Adrenal gland (tissue), 12 donors: Measurements from ENCODE around the gene EML1. TPM values are rescaled to one million over a fixed set of nuclear protein-coding genes. Genes with fewer than 3 reads are reported as not detected.

Source experiments
- DNase-seq, 7 donors: peaks; one replicate each; pipeline ENCODE4 v3.0.0-alpha.2; 2019 to 2020
- H3K27ac ChIP-seq, 5 donors: fragments of 200-600 bp; sonication (generic) in 4 of 5; 1 replicate in 3 of 5; 2 replicates in 2 of 5; pipeline versions ENCODE4 v1.5.1 to v1.8.0; 2016 to 2020; ENCODE audit warnings: mild to moderate bottlenecking in 1 of 5
- H3K27me3 ChIP-seq: fragments of 200-600 bp; 2 replicates; pipeline ENCODE4 v1.8.0; 2021
- H3K36me3 ChIP-seq, 2 donors: fragments of 200-600 bp; replicated peaks in 1 of 2; 1 replicate in 1 of 2; 2 replicates in 1 of 2; pipeline versions ENCODE4 v1.5.1 to v1.8.0; 2018 to 2022
- H3K4me1 ChIP-seq, 2 donors: fragments of 200-600 bp; replicated peaks in 1 of 2; 1 replicate in 1 of 2; 2 replicates in 1 of 2; pipeline versions ENCODE4 v1.5.1 to v1.8.0; 2018 to 2021
- H3K4me3 ChIP-seq, 4 donors: fragments of 200-600 bp; sonication (generic) in 3 of 4; one replicate each; pipeline ENCODE4 v1.5.1; 2016 to 2018
- H3K9me3 ChIP-seq, 3 donors: fragments of 200-600 bp; sonication (generic) in 1 of 3; replicated peaks in 1 of 3; 1 replicate in 2 of 3; 2 replicates in 1 of 3; pipeline versions ENCODE4 v1.5.1 to v1.8.0; 2016 to 2021
- CTCF ChIP-seq, 6 experiments: fragments of 450-650 bp in 4 of 6; fragments of 200-600 bp in 2 of 6; sonication (generic) in 1 of 6; IDR thresholded peaks; 1 replicate in 5 of 6; 2 replicates in 1 of 6; pipeline versions ENCODE4 v1.5.1 to v1.8.0; 2016 to 2021; ENCODE audit warnings: antibody characterized with exemption in 6 of 6, mild to moderate bottlenecking in 2 of 6, moderate library complexity in 1 of 6
- POLR2A ChIP-seq, 2 donors: fragments of 450-650 bp; IDR thresholded peaks; one replicate each; pipeline ENCODE4 v1.6.1; 2017; ENCODE audit warnings: antibody characterized with exemption in 2 of 2, mild to moderate bottlenecking in 2 of 2, moderate library complexity in 1 of 2
- WGBS, 4 donors: extraction: QIAGEN DNeasy Blood & Tissue Kit in 2 of 4; methylation state at CpG; one replicate each; pipeline versions ENCODE4 v1.1.5 to v1.1.7; 2013 to 2017; 5-methylcytosine and 5-hydroxymethylcytosine counted together
- intact Hi-C, 2 donors: fragments of 100-400 bp; cut with DNase I; formaldehyde crosslinking; loops; one replicate each; pipeline versions ENCODE4 v1.14.1 to v1.15.0; 2022 to 2023
- polyA plus RNA-seq, 3 donors: library from polyadenylated mRNA; stranded (reverse); fragments of 200-250 nt in 2 of 3; fragments of 350-450 nt in 1 of 3; fragmentation: Illumina TruSeq in 1 of 3; extraction: RNeasy Lipid Tissue Mini Kit (QIAGEN cat#74804) in 1 of 3; gene quantifications; one replicate each; pipeline ENCODE4 v1.2.3, GENCODE V29; 2013 to 2014
- total RNA-seq, 9 donors: library from RNA; depleted of rRNA in 4 of 9; stranded (reverse); fragments of >200 nt in 4 of 9; fragments of 120-200 nt in 1 of 9; fragmentation: NEBNext Ultra II Directional in 1 of 9; extraction: Animal tissue kit (Norgen Biotek cat#: 25700) in 1 of 9; gene quantifications; one replicate each; pipeline versions ENCODE4 v1.1.0 to v1.2.4, GENCODE V29; 2013 to 2023
- donor health status: healthy with polysubstance abuse.
- donor health status: Bipolar disorder and iron deficiency.
- donor health status: DM: yes; HTN: yes; CAD: no.
- donor health status: DM: no; HTN: no; CAD: no.
- donor health status: DM: no; HTN: no; CAD: no.
- donor health status: DM: yes; HTN: yes; CAD: no.

The EML1 gene
- total and polyA plus RNA-seq, 12 donors = 5.5 to 59.5 (median 16.2) TPM

DNA sequence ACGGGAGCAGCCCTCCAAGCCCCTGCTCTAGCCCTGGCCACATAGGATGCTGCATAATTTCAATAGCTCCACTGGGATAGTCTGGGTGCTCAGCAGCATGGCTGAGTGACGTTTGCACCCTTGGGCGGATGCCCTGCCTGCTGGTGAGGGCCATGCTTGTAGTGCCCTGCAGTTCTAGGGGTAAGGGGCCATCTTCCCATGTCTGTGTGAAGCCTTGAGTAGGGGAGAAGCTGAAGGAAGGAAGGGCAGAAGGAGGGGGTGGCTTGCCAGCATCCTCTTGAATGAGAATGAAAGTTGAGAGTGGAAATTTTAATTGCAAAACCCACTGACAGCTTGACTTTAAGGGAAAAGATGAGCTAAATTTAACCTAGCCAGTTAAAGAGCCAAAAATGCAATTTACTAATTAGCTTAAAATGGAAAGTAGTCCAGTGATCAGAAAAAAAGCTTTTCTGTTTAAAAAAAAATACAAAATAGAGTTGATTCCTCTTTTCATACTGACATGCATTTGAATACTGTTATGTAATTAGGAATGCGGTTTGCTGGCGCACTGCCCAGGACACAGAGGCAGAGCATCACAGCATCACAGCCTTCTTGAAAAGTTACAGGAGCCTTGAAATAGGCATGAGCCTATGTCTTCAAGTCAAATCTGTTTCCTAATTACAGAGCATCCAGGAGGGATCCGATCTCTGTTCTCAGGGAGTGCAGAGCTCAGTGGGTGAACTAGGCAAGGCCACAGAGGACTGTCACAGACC is 18.5 kb upstream of the EML1 start:
- Histone ChIP-seq H3K9me3 (peaks cover 0 to 3% (median 0%) of the 10 kb centered on the region in 3 donors), H3K4me3 (no peak overlapping the region), H3K36me3 (no peaks in the 10 kb centered on the region), H3K27me3 (no peaks in the 10 kb centered on the region), H3K27ac (no peak overlapping the region), H3K4me1 (peaks cover 0 to 7% of the 10 kb centered on the region in 2 donors)
- intact Hi-C loops = no loop called here
- 59 to 62% (median 61%) methylated on average over 6 of the region's 6 CpGs for WGBS, 4 donors
- peak in 5 of 7 donors; percentile 39 to 89 (median 72) for DNase-seq
- no peak for TF ChIP-seq CTCF (IDR thresholded peaks at IDR 0.05)
- no peak for TF ChIP-seq POLR2A (IDR thresholded peaks at IDR 0.05)

GRCh38 chr14:99775351-99775750 is 17.9 kb upstream of the EML1 start:
- Histone ChIP-seq H3K9me3 (peaks cover 0 to 3% (median 0%) of the 10 kb centered on the region in 3 donors), H3K27ac (no peak overlapping the region), H3K4me1 (peaks cover 0 to 7% of the 10 kb centered on the region in 2 donors), H3K4me3 (no peak overlapping the region), H3K36me3 (no peaks in the 10 kb centered on the region), H3K27me3 (no peaks in the 10 kb centered on the region)
- TF ChIP-seq POLR2A (IDR thresholded peaks at IDR 0.05) = no peak
- no peak for TF ChIP-seq CTCF (IDR thresholded peaks at IDR 0.05)
- peak in 1 of 7 donors; percentile 47 for DNase-seq
- WGBS, 4 donors = 79 to 89% (median 86%) methylated on average over 9 of the region's 9 CpGs
- intact Hi-C loops = no loop called here

- H3K9me3 ChIP-seq = peaks cover 0 to 3% (median 0%) of the 10 kb centered on the region in 3 donors
- H3K4me1 ChIP-seq = peaks cover 0 to 7% of the 10 kb centered on the region in 2 donors
- no peak for TF ChIP-seq CTCF (IDR thresholded peaks at IDR 0.05)
- no peak for TF ChIP-seq POLR2A (IDR thresholded peaks at IDR 0.05)
- no peaks in the 10 kb centered on the region for H3K36me3 ChIP-seq
- no peak overlapping the region for H3K4me3 ChIP-seq
- 85 to 100% (median 95%) methylated on average over 2 of the region's 2 CpGs for WGBS, 4 donors
- no peak overlapping the region for H3K27ac ChIP-seq
- DNase-seq = peak in 1 of 7 donors; percentile 14
- intact Hi-C loops = no loop called here
- no peaks in the 10 kb centered on the region for H3K27me3 ChIP-seq
These were observed 15.3 kb upstream of the EML1 start for GRCh38 chr14:99777951-99778350.

GRCh38 chr14:99779751-99780150 is 13.5 kb upstream of the EML1 start:
- no peak for DNase-seq
- no peak overlapping the region for H3K4me3 ChIP-seq
- no peak for TF ChIP-seq CTCF (IDR thresholded peaks at IDR 0.05)
- TF ChIP-seq POLR2A (IDR thresholded peaks at IDR 0.05) = no peak
- peaks cover 0 to 4% of the 10 kb centered on the region in 2 donors for H3K4me1 ChIP-seq
- H3K27me3 ChIP-seq = no peaks in the 10 kb centered on the region
- no peak overlapping the region for H3K27ac ChIP-seq
- intact Hi-C loops = no loop called here
- H3K36me3 ChIP-seq = no peaks in the 10 kb centered on the region
- 89 to 96% (median 91%) methylated on average over 1 of the region's 1 CpG for WGBS, 4 donors
- H3K9me3 ChIP-seq = peaks cover 0 to 3% (median 0%) of the 10 kb centered on the region in 3 donors
